HepG2 (cell line): ENCODE measurements around the gene MLH1. TPM values are rescaled to one million over a fixed set of nuclear protein-coding genes. Genes with fewer than 3 reads are reported as not detected.

Experiments used
- CHD4 ChIP-seq: fragments of 200-600 bp; sonication (generic); IDR thresholded peaks from 2 replicates; pipeline ENCODE4 v1.7.0; 2017; ENCODE audit warnings: mild to moderate bottlenecking, low read length, borderline replicate concordance
- DPF2 ChIP-seq: sonication (generic); formaldehyde crosslinking; IDR thresholded peaks from 2 replicates; pipeline ENCODE4 v1.4.0; 2020; ENCODE audit warnings: mild to moderate bottlenecking, low read depth, missing genetic modification reagents, borderline replicate concordance
- ONECUT2 ChIP-seq: sonication (generic); formaldehyde crosslinking; IDR thresholded peaks from 2 replicates; pipeline ENCODE4 v1.4.0; 2020; ENCODE audit warnings: missing genetic modification reagents
- ZNF557 ChIP-seq: sonication (generic); formaldehyde crosslinking; IDR thresholded peaks from 2 replicates; pipeline ENCODE4 v1.4.0; 2020; ENCODE audit warnings: missing genetic modification reagents
- ZNF878 ChIP-seq: sonication (generic); formaldehyde crosslinking; IDR thresholded peaks from 2 replicates; pipeline ENCODE4 v1.8.1; 2023; ENCODE audit warnings: mild to moderate bottlenecking, missing genetic modification reagents, moderate library complexity
- polyA plus RNA-seq, 8 experiments: library from polyadenylated mRNA; depleted of rRNA in 3 of 8; stranded (reverse) in 7 of 8; unstranded in 1 of 8; fragments of >200 nt; fragmentation: Illumina TruSeq in 4 of 8; extraction: Trizol in 4 of 8; gene quantifications; 2 replicates each; pipeline versions ENCODE4 v1.2.1 to v1.2.3, GENCODE V29; 2011 to 2016; ENCODE audit warnings: low read depth in 4 of 8, missing spikeins in 1 of 8, mixed read lengths in 1 of 8; ENCODE audit not compliant: insufficient read depth in 1 of 8
- total RNA-seq, 5 experiments: library from RNA; depleted of rRNA; stranded (reverse); fragments of >200 nt; fragmentation: Illumina TruSeq; extraction: Trizol; gene quantifications; 2 replicates each; pipeline ENCODE4 v1.2.3, GENCODE V29; 2016; ENCODE audit warnings: low read depth in 1 of 5
- TF ChIP-seq, protein P1 (sequence below): sonication (generic); formaldehyde crosslinking; IDR thresholded peaks from 2 replicates; pipeline ENCODE4 v1.5.1; 2020; ENCODE audit warnings: missing genetic modification reagents, mild to moderate bottlenecking, borderline replicate concordance
- TF ChIP-seq, protein P2 (sequence below): sonication (generic); formaldehyde crosslinking; IDR thresholded peaks from 2 replicates; pipeline ENCODE4 v1.9.0; 2021; ENCODE audit warnings: mild to moderate bottlenecking, missing genetic modification reagents
- TF ChIP-seq, protein P3 (sequence below), 2 experiments: fragments of 450-650 bp in 1 of 2; sonication (generic) in 1 of 2; formaldehyde crosslinking in 1 of 2; IDR thresholded peaks; 2 replicates each; pipeline versions ENCODE4 v1.6.1 to v1.8.0; 2016 to 2022; ENCODE audit warnings: antibody characterized with exemption in 1 of 2, mild to moderate bottlenecking in 1 of 2, missing genetic modification reagents in 1 of 2

MLH1 gene
- total and polyA plus RNA-seq, 2 of the 13 experiments (the other 11 are each of a cell fraction or from before 2014, with no cell fraction given) = 29.5 to 70.8 TPM

DNA sequence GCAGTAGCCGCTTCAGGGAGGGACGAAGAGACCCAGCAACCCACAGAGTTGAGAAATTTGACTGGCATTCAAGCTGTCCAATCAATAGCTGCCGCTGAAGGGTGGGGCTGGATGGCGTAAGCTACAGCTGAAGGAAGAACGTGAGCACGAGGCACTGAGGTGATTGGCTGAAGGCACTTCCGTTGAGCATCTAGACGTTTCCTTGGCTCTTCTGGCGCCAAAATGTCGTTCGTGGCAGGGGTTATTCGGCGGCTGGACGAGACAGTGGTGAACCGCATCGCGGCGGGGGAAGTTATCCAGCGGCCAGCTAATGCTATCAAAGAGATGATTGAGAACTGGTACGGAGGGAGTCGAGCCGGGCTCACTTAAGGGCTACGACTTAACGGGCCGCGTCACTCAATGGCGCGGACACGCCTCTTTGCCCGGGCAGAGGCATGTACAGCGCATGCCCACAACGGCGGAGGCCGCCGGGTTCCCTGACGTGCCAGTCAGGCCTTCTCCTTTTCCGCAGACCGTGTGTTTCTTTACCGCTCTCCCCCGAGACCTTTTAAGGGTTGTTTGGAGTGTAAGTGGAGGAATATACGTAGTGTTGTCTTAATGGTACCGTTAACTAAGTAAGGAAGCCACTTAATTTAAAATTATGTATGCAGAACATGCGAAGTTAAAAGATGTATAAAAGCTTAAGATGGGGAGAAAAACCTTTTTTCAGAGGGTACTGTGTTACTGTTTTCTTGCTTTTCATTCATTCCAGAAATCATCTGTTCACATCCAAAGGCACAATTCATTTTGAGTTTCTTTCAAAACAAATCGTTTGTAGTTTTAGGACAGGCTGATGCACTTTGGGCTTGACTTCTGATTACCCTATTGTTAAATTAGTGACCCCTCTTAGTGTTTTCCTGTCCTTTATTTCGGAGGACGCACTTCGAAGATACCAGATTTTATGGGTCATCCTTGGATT lies at the start of gene MLH1 (continued):
- TF ChIP-seq, protein P1, sequence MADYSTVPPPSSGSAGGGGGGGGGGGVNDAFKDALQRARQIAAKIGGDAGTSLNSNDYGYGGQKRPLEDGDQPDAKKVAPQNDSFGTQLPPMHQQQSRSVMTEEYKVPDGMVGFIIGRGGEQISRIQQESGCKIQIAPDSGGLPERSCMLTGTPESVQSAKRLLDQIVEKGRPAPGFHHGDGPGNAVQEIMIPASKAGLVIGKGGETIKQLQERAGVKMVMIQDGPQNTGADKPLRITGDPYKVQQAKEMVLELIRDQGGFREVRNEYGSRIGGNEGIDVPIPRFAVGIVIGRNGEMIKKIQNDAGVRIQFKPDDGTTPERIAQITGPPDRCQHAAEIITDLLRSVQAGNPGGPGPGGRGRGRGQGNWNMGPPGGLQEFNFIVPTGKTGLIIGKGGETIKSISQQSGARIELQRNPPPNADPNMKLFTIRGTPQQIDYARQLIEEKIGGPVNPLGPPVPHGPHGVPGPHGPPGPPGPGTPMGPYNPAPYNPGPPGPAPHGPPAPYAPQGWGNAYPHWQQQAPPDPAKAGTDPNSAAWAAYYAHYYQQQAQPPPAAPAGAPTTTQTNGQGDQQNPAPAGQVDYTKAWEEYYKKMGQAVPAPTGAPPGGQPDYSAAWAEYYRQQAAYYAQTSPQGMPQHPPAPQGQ (CRISPR knock-in tag) = no peak
- peak; percentile 43 for TF ChIP-seq ZNF878 (CRISPR knock-in tag)
- TF ChIP-seq CHD4 = no peak
- TF ChIP-seq, protein P2, sequence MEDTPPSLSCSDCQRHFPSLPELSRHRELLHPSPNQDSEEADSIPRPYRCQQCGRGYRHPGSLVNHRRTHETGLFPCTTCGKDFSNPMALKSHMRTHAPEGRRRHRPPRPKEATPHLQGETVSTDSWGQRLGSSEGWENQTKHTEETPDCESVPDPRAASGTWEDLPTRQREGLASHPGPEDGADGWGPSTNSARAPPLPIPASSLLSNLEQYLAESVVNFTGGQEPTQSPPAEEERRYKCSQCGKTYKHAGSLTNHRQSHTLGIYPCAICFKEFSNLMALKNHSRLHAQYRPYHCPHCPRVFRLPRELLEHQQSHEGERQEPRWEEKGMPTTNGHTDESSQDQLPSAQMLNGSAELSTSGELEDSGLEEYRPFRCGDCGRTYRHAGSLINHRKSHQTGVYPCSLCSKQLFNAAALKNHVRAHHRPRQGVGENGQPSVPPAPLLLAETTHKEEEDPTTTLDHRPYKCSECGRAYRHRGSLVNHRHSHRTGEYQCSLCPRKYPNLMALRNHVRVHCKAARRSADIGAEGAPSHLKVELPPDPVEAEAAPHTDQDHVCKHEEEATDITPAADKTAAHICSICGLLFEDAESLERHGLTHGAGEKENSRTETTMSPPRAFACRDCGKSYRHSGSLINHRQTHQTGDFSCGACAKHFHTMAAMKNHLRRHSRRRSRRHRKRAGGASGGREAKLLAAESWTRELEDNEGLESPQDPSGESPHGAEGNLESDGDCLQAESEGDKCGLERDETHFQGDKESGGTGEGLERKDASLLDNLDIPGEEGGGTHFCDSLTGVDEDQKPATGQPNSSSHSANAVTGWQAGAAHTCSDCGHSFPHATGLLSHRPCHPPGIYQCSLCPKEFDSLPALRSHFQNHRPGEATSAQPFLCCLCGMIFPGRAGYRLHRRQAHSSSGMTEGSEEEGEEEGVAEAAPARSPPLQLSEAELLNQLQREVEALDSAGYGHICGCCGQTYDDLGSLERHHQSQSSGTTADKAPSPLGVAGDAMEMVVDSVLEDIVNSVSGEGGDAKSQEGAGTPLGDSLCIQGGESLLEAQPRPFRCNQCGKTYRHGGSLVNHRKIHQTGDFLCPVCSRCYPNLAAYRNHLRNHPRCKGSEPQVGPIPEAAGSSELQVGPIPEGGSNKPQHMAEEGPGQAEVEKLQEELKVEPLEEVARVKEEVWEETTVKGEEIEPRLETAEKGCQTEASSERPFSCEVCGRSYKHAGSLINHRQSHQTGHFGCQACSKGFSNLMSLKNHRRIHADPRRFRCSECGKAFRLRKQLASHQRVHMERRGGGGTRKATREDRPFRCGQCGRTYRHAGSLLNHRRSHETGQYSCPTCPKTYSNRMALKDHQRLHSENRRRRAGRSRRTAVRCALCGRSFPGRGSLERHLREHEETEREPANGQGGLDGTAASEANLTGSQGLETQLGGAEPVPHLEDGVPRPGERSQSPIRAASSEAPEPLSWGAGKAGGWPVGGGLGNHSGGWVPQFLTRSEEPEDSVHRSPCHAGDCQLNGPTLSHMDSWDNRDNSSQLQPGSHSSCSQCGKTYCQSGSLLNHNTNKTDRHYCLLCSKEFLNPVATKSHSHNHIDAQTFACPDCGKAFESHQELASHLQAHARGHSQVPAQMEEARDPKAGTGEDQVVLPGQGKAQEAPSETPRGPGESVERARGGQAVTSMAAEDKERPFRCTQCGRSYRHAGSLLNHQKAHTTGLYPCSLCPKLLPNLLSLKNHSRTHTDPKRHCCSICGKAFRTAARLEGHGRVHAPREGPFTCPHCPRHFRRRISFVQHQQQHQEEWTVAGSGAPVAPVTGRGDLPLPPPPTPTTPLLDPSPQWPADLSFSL (CRISPR knock-in tag) = no peak
- 0 out of 2 replicates have a peak, but pooled peaks have one; percentile 11 for TF ChIP-seq ONECUT2 (CRISPR knock-in tag)
- TF ChIP-seq ZNF557 (CRISPR knock-in tag) = 0 out of 2 replicates have a peak, but pooled peaks have one; percentile 29
- no peak for TF ChIP-seq DPF2
- TF ChIP-seq, protein P3, sequence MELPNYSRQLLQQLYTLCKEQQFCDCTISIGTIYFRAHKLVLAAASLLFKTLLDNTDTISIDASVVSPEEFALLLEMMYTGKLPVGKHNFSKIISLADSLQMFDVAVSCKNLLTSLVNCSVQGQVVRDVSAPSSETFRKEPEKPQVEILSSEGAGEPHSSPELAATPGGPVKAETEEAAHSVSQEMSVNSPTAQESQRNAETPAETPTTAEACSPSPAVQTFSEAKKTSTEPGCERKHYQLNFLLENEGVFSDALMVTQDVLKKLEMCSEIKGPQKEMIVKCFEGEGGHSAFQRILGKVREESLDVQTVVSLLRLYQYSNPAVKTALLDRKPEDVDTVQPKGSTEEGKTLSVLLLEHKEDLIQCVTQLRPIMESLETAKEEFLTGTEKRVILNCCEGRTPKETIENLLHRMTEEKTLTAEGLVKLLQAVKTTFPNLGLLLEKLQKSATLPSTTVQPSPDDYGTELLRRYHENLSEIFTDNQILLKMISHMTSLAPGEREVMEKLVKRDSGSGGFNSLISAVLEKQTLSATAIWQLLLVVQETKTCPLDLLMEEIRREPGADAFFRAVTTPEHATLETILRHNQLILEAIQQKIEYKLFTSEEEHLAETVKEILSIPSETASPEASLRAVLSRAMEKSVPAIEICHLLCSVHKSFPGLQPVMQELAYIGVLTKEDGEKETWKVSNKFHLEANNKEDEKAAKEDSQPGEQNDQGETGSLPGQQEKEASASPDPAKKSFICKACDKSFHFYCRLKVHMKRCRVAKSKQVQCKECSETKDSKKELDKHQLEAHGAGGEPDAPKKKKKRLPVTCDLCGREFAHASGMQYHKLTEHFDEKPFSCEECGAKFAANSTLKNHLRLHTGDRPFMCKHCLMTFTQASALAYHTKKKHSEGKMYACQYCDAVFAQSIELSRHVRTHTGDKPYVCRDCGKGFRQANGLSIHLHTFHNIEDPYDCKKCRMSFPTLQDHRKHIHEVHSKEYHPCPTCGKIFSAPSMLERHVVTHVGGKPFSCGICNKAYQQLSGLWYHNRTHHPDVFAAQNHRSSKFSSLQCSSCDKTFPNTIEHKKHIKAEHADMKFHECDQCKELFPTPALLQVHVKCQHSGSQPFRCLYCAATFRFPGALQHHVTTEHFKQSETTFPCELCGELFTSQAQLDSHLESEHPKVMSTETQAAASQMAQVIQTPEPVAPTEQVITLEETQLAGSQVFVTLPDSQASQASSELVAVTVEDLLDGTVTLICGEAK (IDR thresholded peaks at IDR 0.05) = no peak
- TF ChIP-seq, protein P3 (CRISPR knock-in tag; IDR thresholded peaks at IDR 0.05) = no peak
